Thoracic aorta (tissue), 2 donors: ENCODE data around the gene COPS7B. TPM values are rescaled to one million over a fixed set of nuclear protein-coding genes. Genes with fewer than 3 reads are reported as not detected.

Source experiments
- ATAC-seq: fragments of 150-250 bp; one replicate; pipeline ENCODE4 v1.8.0; 2017; ENCODE audit warnings: low read depth; ENCODE audit not compliant: insufficient number of reproducible peaks, low FRiP score
- DNase-seq: peaks from one replicate; pipeline ENCODE4 v3.0.0-alpha.2; 2020; ENCODE audit warnings: low spot score
- H3K27ac ChIP-seq, 2 donors: fragments of 200-600 bp; sonication (generic); 1 replicate in 1 of 2; 2 replicates in 1 of 2; pipeline ENCODE4 v1.5.1; 2016; ENCODE audit warnings: mild to moderate bottlenecking in 2 of 2, moderate library complexity in 2 of 2
- H3K27me3 ChIP-seq: fragments of 200-600 bp; sonication (generic); replicated peaks from 2 replicates; pipeline ENCODE4 v1.6.0; 2016; ENCODE audit warnings: mild to moderate bottlenecking; ENCODE audit not compliant: insufficient read depth
- H3K36me3 ChIP-seq: fragments of 200-600 bp; sonication (generic); one replicate; pipeline ENCODE4 v1.5.1; 2016
- H3K4me1 ChIP-seq, 2 donors: fragments of 200-600 bp; sonication (generic); 1 replicate in 1 of 2; 2 replicates in 1 of 2; pipeline versions ENCODE4 v1.5.1 to v1.6.0; 2016; ENCODE audit warnings: low read depth in 2 of 2, mild to moderate bottlenecking in 1 of 2; ENCODE audit not compliant: control insufficient read depth in 1 of 2
- H3K4me3 ChIP-seq: fragments of 200-600 bp; sonication (generic); 2 replicates; pipeline ENCODE4 v1.5.1; 2016; ENCODE audit warnings: mild to moderate bottlenecking
- H3K9me3 ChIP-seq: fragments of 200-600 bp; sonication (generic); 2 replicates; pipeline ENCODE4 v1.5.1; 2016
- total RNA-seq, 2 donors: library from RNA; depleted of rRNA; stranded (reverse); fragments of >200 nt; gene quantifications; one replicate each; pipeline versions ENCODE4 v1.1.0 to v1.2.3, GENCODE V29; 2016
- TF ChIP-seq, protein P1 (sequence below): fragments of 200-600 bp; sonication (generic); IDR thresholded peaks from one replicate; pipeline ENCODE4 v1.5.1; 2019; ENCODE audit warnings: antibody characterized with exemption

Gene COPS7B
- total RNA-seq, 2 donors from 2014 or later = 25.5 to 25.7 TPM

- H3K27ac ChIP-seq = no peak overlapping the region
- DNase-seq = no peak
- TF ChIP-seq, protein P1, sequence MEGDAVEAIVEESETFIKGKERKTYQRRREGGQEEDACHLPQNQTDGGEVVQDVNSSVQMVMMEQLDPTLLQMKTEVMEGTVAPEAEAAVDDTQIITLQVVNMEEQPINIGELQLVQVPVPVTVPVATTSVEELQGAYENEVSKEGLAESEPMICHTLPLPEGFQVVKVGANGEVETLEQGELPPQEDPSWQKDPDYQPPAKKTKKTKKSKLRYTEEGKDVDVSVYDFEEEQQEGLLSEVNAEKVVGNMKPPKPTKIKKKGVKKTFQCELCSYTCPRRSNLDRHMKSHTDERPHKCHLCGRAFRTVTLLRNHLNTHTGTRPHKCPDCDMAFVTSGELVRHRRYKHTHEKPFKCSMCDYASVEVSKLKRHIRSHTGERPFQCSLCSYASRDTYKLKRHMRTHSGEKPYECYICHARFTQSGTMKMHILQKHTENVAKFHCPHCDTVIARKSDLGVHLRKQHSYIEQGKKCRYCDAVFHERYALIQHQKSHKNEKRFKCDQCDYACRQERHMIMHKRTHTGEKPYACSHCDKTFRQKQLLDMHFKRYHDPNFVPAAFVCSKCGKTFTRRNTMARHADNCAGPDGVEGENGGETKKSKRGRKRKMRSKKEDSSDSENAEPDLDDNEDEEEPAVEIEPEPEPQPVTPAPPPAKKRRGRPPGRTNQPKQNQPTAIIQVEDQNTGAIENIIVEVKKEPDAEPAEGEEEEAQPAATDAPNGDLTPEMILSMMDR = no peak
- no peaks in the 10 kb centered on the region for H3K27me3 ChIP-seq
- ATAC-seq = no peak
- H3K36me3 ChIP-seq = no peaks in the 10 kb centered on the region
- no peaks in the 10 kb centered on the region for H3K4me1 ChIP-seq
- no peaks in the 10 kb centered on the region for H3K9me3 ChIP-seq
- H3K4me3 ChIP-seq = no peak overlapping the region
Observed at GRCh38 chr2:231853105-231853504, 66.9 kb downstream of the COPS7B start.

GRCh38 chr2:231854616-231855125 lies 68.4 kb downstream of the COPS7B start:
- H3K4me1 ChIP-seq = no peaks in the 10 kb centered on the region
- H3K27me3 ChIP-seq = no peaks in the 10 kb centered on the region
- no peaks in the 10 kb centered on the region for H3K9me3 ChIP-seq
- no peaks in the 10 kb centered on the region for H3K36me3 ChIP-seq
- ATAC-seq = no peak
- TF ChIP-seq, protein P1 = no peak
- H3K27ac ChIP-seq = no peak overlapping the region
- no peak overlapping the region for H3K4me3 ChIP-seq
- DNase-seq = no peak

- no peak for DNase-seq
- Histone ChIP-seq H3K27me3 (no peaks in the 10 kb centered on the region), H3K27ac (no peak overlapping the region), H3K36me3 (no peaks in the 10 kb centered on the region), H3K4me3 (no peak overlapping the region), H3K4me1 (no peaks in the 10 kb centered on the region), H3K9me3 (no peaks in the 10 kb centered on the region)
- no peak for ATAC-seq
- TF ChIP-seq, protein P1 = no peak
Observed at GRCh38 chr2:231856959-231857358, 70.7 kb downstream of the COPS7B start.

Other genes with a start within 250 kb of the COPS7B start
- not detected for gene TEX44, start 193.6 kb upstream of the COPS7B start, total RNA-seq
- gene PTMA, start 77.9 kb upstream of the COPS7B start, total RNA-seq = 1,000 to 10,000 TPM in 1 of 2 donors, 100 to 1,000 TPM in 1; 700 to 1,022 TPM
- 10 to 100 TPM; 24.9 to 30.2 TPM for gene PDE6D, start 5.2 kb upstream of the COPS7B start, total RNA-seq
- gene NPPC, start 140.0 kb downstream of the COPS7B start, total RNA-seq = not detected
- gene DIS3L2, start 175.3 kb downstream of the COPS7B start, total RNA-seq = 10 to 100 TPM; 26.4 to 32.5 TPM